Measurements from ENCODE around the gene SLC25A44.

- no peak for TF ChIP-seq CTCF (IDR thresholded peaks at IDR 0.05; ENCODE audit: low read length)
- TF ChIP-seq EZH2 (optimal IDR thresholded peaks at IDR 0.05; ENCODE audit: low read depth, low read length), result no peak
- TF ChIP-seq EZH2phosphoT487 (IDR thresholded peaks at IDR 0.05; ENCODE audit: low read length), result no peak
Observed at GRCh38 chr1:156217871-156218270, 24.0 kb downstream of the SLC25A44 start.
